Posterior vena cava (tissue), 2 donors: Measurements from ENCODE around the gene PMEPA1. TPM values are rescaled to one million over a fixed set of nuclear protein-coding genes. Genes with fewer than 3 reads are reported as not detected.

ENCODE experiments used
- DNase-seq: peaks from one replicate; pipeline ENCODE4 v3.0.0-alpha.2; 2020; ENCODE audit warnings: low spot score
- intact Hi-C, 2 donors: fragments of 100-400 bp; cut with DNase I; formaldehyde crosslinking; loops; one replicate each; pipeline versions ENCODE4 v1.14.1 to v1.14.2; 2022 to 2023
- total RNA-seq, 2 donors: library from RNA; stranded (reverse); fragmentation: NEBNext Ultra II Directional; extraction: Animal tissue kit (Norgen Biotek cat#: 25700); gene quantifications; one replicate each; pipeline ENCODE4 v1.2.1, GENCODE V29; 2021
- donor health status: DM: yes; HTN: yes; CAD: no.
- donor health status: DM: yes; HTN: yes; CAD: no.

The PMEPA1 gene
- total RNA-seq, 2 donors from 2014 or later: 45.6 to 55.6 TPM

DNA sequence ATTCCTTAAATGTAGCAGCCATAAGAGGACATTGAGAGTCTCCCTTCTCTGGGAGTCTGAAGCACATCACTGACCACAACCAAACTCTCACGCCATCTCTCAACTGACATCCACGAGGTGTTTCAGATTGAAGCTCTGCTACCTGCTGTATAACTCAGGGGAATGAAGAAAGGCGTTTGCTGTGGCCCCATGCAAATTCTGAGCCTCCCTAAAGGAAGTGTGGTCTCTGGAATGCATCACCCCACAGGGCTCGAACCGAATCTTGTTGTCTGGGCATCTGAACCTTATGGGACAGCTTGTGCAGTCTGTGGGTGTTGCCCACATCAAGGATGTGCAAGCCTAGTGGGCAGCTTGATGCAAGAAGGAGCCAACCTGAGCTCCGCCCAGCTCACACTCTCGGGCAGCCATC, 10.9 kb downstream of the PMEPA1 start:
- intact Hi-C loops: no loop called here
- no peak for DNase-seq

DNA sequence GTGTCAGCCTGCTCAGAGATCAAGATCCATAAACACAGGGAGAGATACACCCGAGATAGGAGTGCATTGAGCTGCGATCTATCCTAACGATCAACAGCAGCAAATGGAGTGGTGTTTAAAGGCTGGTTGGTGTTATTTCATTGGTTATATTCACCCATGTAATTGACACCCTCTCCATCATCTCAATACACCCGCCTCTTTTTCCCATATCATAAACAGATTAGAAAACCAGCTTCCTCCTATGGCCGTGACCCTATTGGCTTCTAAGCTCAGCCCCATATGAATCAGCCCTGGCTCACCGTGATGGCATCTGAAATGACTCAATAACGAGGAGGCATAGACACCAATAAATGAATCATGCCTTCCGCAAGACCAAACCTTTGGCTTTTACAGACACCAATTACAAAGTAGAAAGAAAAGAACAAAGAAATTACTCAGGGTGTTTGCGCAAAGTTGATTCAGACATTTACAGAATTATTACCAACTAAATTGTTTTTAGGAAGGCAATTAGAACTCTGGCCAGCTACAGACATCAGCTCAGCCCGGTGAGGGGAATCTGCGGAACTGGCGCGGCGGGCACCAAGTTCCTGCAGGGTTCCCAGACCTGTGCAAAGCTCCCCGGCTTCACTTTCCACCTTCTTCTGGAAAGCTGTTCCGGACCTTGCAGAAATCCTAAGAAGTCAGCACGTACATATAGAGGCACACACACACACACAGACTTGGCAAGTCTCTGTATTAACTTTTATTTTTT, 11.5 kb downstream of the PMEPA1 start:
- intact Hi-C loops: no loop called here
- no peak for DNase-seq

DNA sequence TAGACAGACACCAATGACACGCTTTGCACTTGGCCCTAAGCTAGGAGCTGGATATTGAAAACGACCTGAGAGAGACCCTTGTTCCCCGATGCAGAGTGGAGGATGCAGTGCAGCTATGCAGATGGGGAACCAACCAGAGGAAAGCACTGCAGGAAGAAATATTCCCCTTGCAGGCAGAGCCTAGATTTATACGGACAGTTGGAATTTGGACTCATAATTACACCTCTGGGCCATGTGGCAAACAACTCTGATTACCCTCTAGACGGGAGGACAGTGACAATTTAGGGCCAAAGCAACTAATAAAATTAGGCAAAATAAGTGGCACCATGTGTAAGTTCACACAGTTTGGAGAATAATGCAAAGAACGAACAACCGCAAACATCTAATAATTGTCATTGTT, 12.3 kb downstream of the PMEPA1 start:
- intact Hi-C loops: no loop called here
- DNase-seq: no peak

DNA sequence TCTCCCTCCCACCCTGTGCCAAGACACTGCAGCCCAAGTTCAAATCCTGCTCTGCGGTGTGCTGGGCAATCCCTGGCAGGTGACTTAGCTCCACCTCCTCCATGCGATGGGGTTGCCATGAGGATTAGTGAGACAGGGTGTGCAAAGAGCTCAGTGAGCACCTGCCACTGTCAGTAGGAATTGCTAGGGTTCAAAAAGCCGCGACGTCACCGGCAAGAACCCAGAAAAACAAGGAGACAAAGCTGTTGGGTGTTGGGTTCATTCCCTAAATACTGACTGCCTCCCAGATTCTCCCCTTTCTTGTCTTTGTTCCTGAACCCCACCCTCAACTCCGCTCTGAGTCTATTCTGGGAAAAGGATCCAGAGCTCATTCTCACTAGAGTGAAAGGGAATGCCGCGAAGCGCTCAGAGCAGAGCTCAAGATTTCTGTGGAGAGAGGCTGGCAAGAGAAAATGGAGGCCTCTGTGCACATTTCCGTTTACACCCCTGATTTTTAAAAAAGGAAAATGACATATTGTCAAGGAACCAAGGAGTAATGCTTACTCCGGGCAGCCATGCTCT, 13.3 kb downstream of the PMEPA1 start:
- intact Hi-C loops: no loop called here
- no peak for DNase-seq

DNA sequence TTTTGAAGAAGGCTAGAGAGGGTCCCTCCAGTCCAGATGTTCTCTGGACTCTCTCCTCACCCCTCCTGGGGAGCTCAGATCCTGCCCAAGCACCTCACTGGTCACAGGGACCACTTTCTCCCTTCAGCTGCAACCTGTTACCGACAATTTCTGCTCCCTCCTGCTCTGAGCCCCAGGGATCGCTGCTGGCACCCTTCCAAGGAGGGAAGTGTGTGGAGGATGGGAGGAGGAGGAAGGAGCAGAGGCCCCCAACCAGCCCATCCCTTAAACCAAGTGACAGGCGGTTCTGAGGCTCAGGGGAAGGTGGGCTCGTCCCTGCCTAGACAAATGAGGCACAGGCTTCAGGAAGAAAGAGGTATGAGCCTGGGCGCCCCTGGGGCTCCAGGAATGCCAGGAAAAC, 13.9 kb downstream of the PMEPA1 start:
- intact Hi-C loops: no loop called here
- DNase-seq: no peak

DNA sequence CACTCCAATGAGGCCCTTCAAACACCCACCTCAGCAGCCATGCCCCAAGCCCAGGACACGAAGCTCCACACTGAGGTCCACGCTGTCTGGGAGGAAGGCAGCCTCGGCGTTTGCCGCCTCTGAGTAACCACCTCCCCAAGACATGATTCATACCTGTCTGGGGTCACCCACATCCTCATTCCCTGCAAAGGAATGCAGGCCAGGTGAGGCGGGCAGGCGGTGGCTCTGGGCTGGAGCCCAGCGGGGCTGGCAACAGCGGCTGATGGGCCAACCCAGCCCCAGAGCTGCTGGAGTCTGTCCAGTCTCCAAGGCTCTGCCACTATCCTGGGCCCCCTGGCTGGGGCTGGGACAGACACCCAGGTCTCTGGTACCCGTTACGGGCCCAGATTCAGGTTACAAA, 14.8 kb downstream of the PMEPA1 start:
- intact Hi-C loops: no loop called here
- DNase-seq: no peak

- DNase-seq: no peak
- intact Hi-C loops: no loop called here
Measured at GRCh38 chr20:57694481-57694880, 15.3 kb downstream of the PMEPA1 start.

DNA sequence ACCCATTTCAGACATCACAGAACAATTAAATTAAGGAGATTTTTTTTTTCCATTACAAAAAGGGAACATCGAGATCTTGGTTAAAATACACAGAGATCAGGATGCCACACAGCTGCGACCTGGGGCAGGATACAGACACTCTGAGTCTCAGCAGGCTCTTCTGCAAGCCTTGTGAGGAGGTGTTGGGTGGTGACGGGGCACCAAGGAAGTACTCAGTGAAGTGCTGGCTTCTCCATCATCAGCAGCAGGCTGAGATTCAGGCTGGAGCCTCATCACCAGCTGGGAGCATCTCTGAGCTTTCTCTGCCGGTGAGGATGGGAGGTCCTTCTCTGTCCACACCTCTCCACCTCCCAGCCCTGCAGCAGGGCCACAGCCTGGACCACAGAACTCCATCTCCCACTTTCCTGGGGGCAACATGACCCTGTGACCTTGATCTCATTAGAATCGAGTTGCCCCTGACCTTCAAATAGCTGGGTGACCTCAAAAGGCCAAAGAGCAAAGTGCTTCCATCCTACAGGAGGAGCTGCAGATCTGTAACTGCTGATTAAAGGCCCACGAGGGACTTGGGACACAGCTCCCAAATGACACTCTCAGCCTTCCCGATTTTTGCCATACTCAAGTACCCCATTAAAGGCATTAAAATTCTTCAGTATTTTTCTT, 16.0 kb downstream of the PMEPA1 start:
- intact Hi-C loops: no loop called here
- DNase-seq: no peak

GRCh38 chr20:57693002-57693582, 16.7 kb downstream of the PMEPA1 start:
- no peak for DNase-seq
- intact Hi-C loops: no loop called here

GRCh38 chr20:57692393-57692792, 17.4 kb downstream of the PMEPA1 start:
- intact Hi-C loops: no loop called here
- DNase-seq: no peak

DNA sequence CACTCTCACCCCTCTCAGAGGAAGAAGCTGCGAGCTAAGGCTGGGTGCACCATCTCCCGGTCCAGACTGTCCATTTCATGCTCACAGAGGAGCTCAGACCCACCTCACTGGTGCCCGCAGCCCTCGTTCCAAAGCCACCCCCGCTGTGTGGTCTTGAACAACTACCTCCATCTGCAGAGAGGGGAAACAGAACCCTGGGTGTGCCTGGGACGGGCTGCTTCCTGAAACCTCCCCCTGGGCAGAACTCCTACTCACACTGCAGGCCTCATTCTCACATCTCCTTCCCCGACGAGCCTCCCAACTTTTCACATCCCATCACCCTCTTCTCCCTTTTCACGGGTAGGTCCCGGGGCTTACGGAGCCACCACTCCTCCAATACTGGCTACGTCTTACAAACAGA, 18.1 kb downstream of the PMEPA1 start:
- DNase-seq: no peak
- intact Hi-C loops: no loop called here

DNA sequence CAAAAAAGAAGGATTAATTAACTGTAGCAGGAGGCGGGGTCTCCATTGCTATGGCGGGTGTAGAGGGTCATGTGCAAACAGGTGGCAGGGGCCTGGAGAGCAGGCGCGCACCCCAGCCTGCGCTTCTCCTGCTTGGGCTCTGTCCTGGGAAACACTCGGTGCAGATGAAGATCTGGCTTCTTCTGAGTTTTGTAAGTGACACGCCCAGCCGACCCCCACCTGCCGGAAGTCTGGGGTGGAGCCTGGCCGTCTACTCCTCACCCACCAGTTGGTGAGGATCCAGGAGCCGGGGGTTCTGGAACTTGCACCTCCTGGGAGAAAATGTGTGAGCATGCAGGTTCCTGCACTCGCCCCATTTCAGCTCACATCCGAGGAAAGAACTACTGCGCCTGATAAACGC, 19.3 kb downstream of the PMEPA1 start:
- intact Hi-C loops: no loop called here
- no peak for DNase-seq

- intact Hi-C loops: no loop called here
- DNase-seq: no peak
Measured at GRCh38 chr20:57689745-57690481, 19.9 kb downstream of the PMEPA1 start.

GRCh38 chr20:57688864-57689263, 21.0 kb downstream of the PMEPA1 start:
- DNase-seq: peak; percentile 89
- intact Hi-C loops: no loop called here

DNA sequence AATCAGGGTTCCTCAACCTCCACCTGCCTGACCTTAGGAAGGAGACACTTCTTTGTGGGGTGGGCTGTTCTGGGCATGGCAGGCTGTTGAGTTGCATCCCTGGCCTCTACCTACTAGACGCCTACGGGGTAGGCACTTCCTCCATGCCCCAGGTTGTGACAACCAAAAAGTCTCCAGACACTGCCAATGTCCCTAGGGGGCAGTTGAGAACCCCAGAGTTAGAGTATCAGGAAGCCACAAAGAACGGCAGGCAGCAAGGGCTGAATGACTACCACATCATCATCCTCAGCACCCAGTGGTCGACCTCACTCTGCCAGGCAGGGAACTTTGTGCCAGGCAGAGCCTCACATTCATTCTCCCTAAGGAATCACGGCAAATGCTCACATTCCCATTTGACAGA, 21.5 kb downstream of the PMEPA1 start:
- intact Hi-C loops: no loop called here
- no peak for DNase-seq

- DNase-seq: no peak
- intact Hi-C loops: no loop called here
Measured at GRCh38 chr20:57686931-57687652, 22.7 kb downstream of the PMEPA1 start.

DNA sequence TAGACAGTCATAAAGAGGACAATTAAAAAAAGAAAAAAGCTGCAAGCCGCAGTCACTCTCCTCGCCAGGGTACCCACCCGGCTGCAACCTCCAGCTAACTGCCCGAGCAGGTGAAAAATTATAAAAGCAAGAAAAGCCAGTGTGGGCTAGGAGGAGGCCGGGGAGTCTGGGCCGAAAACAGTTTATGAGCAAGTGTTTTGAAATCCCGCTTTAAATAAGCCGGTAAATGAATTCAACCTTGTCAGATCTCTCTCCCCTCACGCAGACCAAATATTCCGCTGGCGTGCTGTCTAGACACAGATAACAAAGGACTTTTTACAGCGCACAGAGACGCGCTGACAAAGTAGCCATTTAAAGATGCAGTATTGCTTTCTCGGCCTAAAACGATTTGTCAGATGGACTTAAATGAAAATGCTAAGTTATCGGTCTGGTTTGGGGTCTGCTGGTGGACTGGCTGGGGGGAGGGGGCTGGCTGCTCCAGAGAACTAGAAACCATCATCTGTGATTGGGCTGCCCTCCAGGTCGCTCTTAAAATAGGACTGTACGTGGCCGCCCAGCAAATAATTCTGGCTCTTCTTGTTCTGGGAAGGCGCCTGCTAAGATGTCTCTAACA, 24.6 kb downstream of the PMEPA1 start:
- intact Hi-C loops: no loop called here
- DNase-seq: no peak

DNA sequence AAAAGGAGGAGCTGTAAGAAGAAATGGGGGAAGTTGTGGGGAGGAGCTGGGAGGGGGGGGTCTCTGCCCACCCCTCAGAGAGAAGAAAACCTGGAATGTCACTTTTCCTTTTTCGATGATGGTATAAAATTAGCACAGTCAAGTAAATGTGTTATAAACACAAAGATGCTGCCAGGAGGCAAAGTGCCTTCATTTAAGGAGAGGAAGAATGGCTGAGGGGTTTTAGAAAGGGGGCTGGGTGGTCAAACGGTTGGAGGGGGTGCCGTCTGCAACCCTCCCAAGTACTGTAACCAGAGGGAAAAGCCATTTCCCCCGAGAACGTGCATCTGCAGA, 25.0 kb downstream of the PMEPA1 start:
- DNase-seq: no peak
- intact Hi-C loops: no loop called here
